ENCODE data around the gene LTBP4. TPM values are rescaled to one million over a fixed set of nuclear protein-coding genes. Genes with fewer than 3 reads are reported as not detected.

LTBP4 gene
- total RNA-seq, 2 donors from 2014 or later = 687 to 905 TPM

- H3K4me1 ChIP-seq (ENCODE audit: control insufficient read depth in 1 of 2, low read depth in 2 of 2) = no peaks in the 10 kb centered on the region
- H3K9me3 ChIP-seq = no peaks in the 10 kb centered on the region
- DNase-seq (ENCODE audit: low spot score) (no peak), ATAC-seq (ENCODE audit: insufficient number of reproducible peaks, low FRiP score, low read depth) (no peak)
- no peak for TF ChIP-seq CTCF (IDR thresholded peaks at IDR 0.05)
- no peak overlapping the region for H3K27ac ChIP-seq
- no peak overlapping the region for H3K4me3 ChIP-seq
- no peaks in the 10 kb centered on the region for H3K27me3 ChIP-seq (replicated peaks; ENCODE audit: insufficient read depth)
- peaks cover 90% of the 10 kb centered on the region for H3K36me3 ChIP-seq
These were observed 71.6 kb downstream of the LTBP4 start for GRCh38 chr19:40672573-40673299.

GRCh38 chr19:40673397-40673796, 72.2 kb downstream of the LTBP4 start:
- H3K36me3 ChIP-seq = peaks cover 91% of the 10 kb centered on the region
- no peaks in the 10 kb centered on the region for H3K27me3 ChIP-seq (replicated peaks; ENCODE audit: insufficient read depth)
- no peak for DNase-seq (ENCODE audit: low spot score)
- no peak for TF ChIP-seq CTCF (IDR thresholded peaks at IDR 0.05)
- H3K27ac ChIP-seq = no peak overlapping the region
- H3K4me1 ChIP-seq (ENCODE audit: control insufficient read depth in 1 of 2, low read depth in 2 of 2) = no peaks in the 10 kb centered on the region
- ATAC-seq (ENCODE audit: insufficient number of reproducible peaks, low FRiP score, low read depth) = no peak
- no peak overlapping the region for H3K4me3 ChIP-seq
- no peaks in the 10 kb centered on the region for H3K9me3 ChIP-seq

GRCh38 chr19:40674291-40674690, 73.1 kb downstream of the LTBP4 start:
- H3K27ac ChIP-seq = no peak overlapping the region
- DNase-seq (ENCODE audit: low spot score) (no peak), ATAC-seq (ENCODE audit: insufficient number of reproducible peaks, low FRiP score, low read depth) (no peak)
- no peaks in the 10 kb centered on the region for H3K27me3 ChIP-seq (replicated peaks; ENCODE audit: insufficient read depth)
- TF ChIP-seq CTCF (IDR thresholded peaks at IDR 0.05) = no peak
- H3K4me1 ChIP-seq (ENCODE audit: control insufficient read depth in 1 of 2, low read depth in 2 of 2) = no peaks in the 10 kb centered on the region
- no peaks in the 10 kb centered on the region for H3K9me3 ChIP-seq
- no peak overlapping the region for H3K4me3 ChIP-seq
- peaks cover 90% of the 10 kb centered on the region for H3K36me3 ChIP-seq

- Histone ChIP-seq H3K4me3 (no peak overlapping the region), H3K27me3 (replicated peaks; ENCODE audit: insufficient read depth) (no peaks in the 10 kb centered on the region), H3K9me3 (no peaks in the 10 kb centered on the region), H3K36me3 (peaks cover 88% of the 10 kb centered on the region), H3K27ac (no peak overlapping the region), H3K4me1 (ENCODE audit: control insufficient read depth in 1 of 2, low read depth in 2 of 2) (no peaks in the 10 kb centered on the region)
- DNase-seq (ENCODE audit: low spot score) = no peak
- ATAC-seq (ENCODE audit: insufficient number of reproducible peaks, low FRiP score, low read depth) = no peak
- TF ChIP-seq CTCF (IDR thresholded peaks at IDR 0.05) = no peak
These were observed 76.0 kb downstream of the LTBP4 start for GRCh38 chr19:40677156-40677555.

Other genes starting within 250 kb of the LTBP4 start
- gene HIPK4, start 211.2 kb upstream of the LTBP4 start, total RNA-seq = not detected
- 1 to 10 TPM; 3.7 to 7.3 TPM for gene PRX, start 188.0 kb upstream of the LTBP4 start, total RNA-seq
- 10 to 100 TPM; 22.7 to 42.3 TPM for gene SERTAD1, start 175.4 kb upstream of the LTBP4 start, total RNA-seq
- gene SERTAD3, start 157.0 kb upstream of the LTBP4 start, total RNA-seq = 10 to 100 TPM; 12.3 to 19.4 TPM
- gene BLVRB, start 135.6 kb upstream of the LTBP4 start, total RNA-seq = 100 to 1,000 TPM in 1 of 2 donors, 10 to 100 TPM in 1; 97.4 to 229 TPM
- 1 to 10 TPM; 2.0 to 7.0 TPM for gene SPTBN4, start 134.4 kb upstream of the LTBP4 start, total RNA-seq
- 10 to 100 TPM; 36.0 to 78.4 TPM for gene SHKBP1, start 24.5 kb upstream of the LTBP4 start, total RNA-seq
- 100 to 1,000 TPM; 101 to 133 TPM for gene NUMBL, start 89.3 kb downstream of the LTBP4 start, total RNA-seq
- gene COQ8B, start 115.5 kb downstream of the LTBP4 start, total RNA-seq = 100 to 1,000 TPM in 1 of 2 donors, 10 to 100 TPM in 1; 53.6 to 127 TPM
- gene ITPKC, start 115.7 kb downstream of the LTBP4 start, total RNA-seq = 10 to 100 TPM; 45.4 to 79.4 TPM
- gene ACTMAP, start 149.1 kb downstream of the LTBP4 start, total RNA-seq = 1 to 10 TPM in 1 of 2 donors, under 1 TPM in 1; 0.68 to 1.1 TPM
- gene SNRPA, start 149.8 kb downstream of the LTBP4 start, total RNA-seq = 100 to 1,000 TPM in 1 of 2 donors, 10 to 100 TPM in 1; 40.4 to 107 TPM
- gene MIA, start 174.2 kb downstream of the LTBP4 start, total RNA-seq = not detected
- gene RAB4B, start 176.9 kb downstream of the LTBP4 start, total RNA-seq = 10 to 100 TPM; 37.9 to 38.2 TPM
- 100 to 1,000 TPM; 113 to 127 TPM for gene EGLN2, start 197.8 kb downstream of the LTBP4 start, total RNA-seq
- gene CYP2A6, start 249.1 kb downstream of the LTBP4 start, total RNA-seq = not detected